Retinal pigment epithelial cell (primary cell): ENCODE measurements around the gene SLC35B3.
"Not testable (repeated sequence)": the region's sequence is repeated elsewhere in the genome, so short reads cannot be mapped to it uniquely, and the experiment has no call there.

Experiments
- DNase-seq: peaks from one replicate; pipeline ENCODE4 v3.0.0-alpha.2; 2010; ENCODE audit warnings: low read depth
- H3K4me3 ChIP-seq: 2 replicates; pipeline ENCODE4 v1.5.1; 2011; ENCODE audit warnings: mild to moderate bottlenecking, low read length, control low read depth, moderate library complexity
- TF ChIP-seq, protein P1 (sequence below): conservative IDR thresholded peaks from 2 replicates; pipeline ENCODE4 v1.5.1; 2011; ENCODE audit warnings: low read depth, low read length, control low read depth, inconsistent platforms

The SLC35B3 gene

DNA sequence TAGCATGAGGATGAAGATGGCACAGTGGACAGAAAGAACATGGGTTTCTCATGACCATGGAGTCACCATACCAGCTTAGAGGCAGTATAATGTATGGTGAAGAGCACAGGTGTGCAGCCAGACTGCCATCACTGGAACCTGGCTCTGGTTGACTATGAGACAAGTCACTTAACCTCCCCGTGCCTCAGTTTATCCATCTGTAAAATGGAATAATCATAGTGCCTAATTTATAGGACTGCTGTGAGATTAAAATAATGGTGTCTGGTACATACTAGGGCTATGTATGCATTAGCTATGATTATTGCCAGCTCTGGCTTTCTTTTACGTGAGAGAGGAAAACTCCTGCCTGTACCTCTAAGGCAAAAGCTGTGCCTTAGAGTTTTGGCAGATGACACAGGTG, 19.4 kb downstream of the SLC35B3 start:
- DNase-seq: no peak
- H3K4me3 ChIP-seq: no peak overlapping the region
- TF ChIP-seq, protein P1, sequence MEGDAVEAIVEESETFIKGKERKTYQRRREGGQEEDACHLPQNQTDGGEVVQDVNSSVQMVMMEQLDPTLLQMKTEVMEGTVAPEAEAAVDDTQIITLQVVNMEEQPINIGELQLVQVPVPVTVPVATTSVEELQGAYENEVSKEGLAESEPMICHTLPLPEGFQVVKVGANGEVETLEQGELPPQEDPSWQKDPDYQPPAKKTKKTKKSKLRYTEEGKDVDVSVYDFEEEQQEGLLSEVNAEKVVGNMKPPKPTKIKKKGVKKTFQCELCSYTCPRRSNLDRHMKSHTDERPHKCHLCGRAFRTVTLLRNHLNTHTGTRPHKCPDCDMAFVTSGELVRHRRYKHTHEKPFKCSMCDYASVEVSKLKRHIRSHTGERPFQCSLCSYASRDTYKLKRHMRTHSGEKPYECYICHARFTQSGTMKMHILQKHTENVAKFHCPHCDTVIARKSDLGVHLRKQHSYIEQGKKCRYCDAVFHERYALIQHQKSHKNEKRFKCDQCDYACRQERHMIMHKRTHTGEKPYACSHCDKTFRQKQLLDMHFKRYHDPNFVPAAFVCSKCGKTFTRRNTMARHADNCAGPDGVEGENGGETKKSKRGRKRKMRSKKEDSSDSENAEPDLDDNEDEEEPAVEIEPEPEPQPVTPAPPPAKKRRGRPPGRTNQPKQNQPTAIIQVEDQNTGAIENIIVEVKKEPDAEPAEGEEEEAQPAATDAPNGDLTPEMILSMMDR: no peak

DNA sequence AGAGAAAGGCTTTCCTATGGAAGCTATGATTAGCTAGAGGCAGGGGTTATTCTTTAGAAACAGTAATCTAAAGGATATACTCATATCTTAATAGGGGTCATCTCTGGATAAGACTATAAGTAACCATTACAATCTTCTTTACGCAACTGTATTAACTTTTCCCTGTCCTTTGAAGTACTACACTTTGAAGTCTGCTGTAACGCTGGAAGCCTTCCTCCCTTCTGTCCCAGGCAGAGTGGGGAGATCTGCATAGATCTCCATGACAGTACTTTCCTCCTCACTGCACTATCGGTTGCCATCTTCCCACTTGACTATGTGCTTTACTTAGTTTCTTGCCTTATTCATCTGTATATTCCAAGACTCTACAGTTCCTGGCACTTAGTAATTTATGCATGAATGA, 20.1 kb downstream of the SLC35B3 start:
- DNase-seq: no peak
- no peak overlapping the region for H3K4me3 ChIP-seq
- TF ChIP-seq, protein P1: no peak

DNA sequence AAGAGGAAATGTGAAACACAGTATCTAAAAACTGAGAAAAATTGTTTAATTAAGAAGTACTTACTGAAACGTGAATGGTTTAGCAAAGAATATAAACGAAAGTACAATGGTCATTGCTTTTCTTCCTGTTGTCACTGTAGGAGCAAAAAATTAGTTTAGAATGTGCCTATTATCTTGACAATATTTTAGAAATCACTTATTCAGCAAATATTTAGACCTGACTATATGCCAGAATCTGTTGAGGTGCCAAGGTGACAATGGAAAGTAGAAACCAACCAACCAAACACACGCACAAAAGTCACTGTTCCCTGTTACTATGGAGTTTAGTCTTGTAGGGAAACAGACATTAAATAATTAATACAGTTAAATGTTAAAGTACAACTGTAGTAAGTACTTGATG, 20.5 kb downstream of the SLC35B3 start:
- TF ChIP-seq, protein P1: no peak
- no peak overlapping the region for H3K4me3 ChIP-seq
- DNase-seq: no peak

DNA sequence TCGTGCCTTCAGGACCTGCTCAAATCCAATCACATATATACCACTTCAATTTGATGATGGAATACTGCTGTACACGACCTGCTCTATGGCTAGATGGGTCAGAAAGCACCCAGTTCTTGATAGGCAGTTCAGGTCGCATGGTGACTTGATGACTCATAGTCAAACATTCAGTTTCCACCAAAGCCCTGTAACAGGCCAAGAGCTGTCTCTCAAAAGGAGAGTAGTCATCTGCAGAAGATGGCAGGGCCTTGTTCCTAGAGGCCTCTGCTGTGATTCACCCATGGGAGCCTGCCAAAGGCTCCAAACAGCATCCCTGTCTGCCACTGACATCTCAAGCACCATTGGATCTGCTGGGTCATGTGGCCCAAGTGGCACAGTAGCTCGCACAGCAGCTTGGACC, 29.4 kb downstream of the SLC35B3 start:
- DNase-seq, H3K4me3 ChIP-seq: not testable (repeated sequence)

DNA sequence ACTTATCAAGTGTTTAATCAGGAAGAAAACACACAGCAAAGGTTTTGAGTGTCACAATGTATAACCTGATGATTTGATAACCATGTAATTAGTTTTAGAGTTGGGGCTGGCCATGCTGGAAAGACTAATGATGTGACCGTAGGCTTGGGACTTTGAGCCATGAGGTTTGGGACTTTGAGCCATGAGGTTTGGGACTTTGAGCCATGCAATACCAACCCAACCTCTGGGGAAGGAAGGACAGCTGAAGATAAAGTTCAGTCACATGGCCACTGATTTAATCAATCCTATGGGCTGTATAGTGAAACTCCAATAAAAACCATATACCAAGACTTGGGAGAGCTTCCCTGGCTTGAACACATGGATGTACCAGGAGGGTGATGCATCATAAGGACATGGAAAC, 32.8 kb downstream of the SLC35B3 start:
- no peak for DNase-seq
- TF ChIP-seq, protein P1: no peak
- H3K4me3 ChIP-seq: no peak overlapping the region

DNA sequence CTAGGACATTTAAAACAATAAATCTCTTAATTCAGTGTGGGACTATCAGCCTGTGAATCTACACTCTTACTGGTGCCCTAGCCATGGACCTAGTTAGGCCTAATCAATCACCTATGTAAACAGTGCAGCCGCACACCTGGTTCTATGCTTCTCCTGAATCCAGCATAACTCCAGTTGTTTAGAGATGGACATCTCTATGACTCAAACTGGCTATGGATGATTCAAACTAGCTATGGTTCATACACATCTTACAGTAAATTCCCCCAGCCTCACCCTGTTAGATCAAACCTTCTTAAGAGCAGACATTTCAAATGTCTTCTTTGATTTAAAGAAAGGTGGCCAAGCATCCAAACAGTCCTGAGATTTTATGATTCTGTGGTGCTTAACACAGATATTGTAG, 34.7 kb downstream of the SLC35B3 start:
- TF ChIP-seq, protein P1: no peak
- H3K4me3 ChIP-seq: no peak overlapping the region
- no peak for DNase-seq

DNA sequence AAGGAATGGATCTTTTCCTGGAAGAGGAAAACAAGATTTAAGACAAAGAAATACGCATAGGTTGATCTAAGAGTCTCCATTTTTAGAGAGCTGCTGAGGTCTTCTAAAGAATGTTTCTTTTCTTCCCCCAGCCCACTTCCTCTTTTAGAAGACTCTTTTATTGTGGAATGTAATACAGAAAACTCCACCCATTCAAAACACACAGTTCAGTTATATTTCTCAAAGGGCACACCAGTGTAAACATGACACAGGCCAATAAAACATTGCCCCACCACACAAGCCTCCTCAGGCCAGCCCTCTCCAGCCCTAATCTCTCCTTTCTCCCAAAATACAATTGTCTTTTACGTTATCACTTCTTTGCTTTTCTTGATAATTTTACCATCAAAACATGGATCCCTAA, 42.8 kb downstream of the SLC35B3 start:
- no peak for DNase-seq
- TF ChIP-seq, protein P1: no peak
- H3K4me3 ChIP-seq: no peak overlapping the region

DNA sequence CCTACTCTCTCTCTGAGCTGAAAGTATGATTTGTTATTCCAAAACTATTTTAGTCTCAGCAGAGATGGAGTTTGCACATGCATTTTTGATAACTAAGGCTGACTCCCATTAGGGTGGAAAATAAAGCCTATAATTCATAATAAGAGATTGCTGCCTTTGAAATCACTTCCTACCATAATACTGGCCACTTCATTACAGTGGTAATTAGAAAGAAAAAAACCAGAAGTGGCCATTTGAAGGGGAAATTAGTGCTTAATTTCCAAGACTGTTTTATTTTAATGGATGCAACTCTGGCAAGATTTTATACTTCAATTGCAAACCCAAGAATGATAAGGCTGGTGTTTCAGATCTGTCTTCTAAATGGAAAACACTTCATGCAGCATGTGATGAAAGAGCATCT, 43.4 kb downstream of the SLC35B3 start:
- H3K4me3 ChIP-seq: no peak overlapping the region
- DNase-seq: no peak
- TF ChIP-seq, protein P1: no peak
